ENCODE measurements around the gene BEST1.

GRCh38 chr11:61907871-61908729 is 42.1 kb upstream of the BEST1 start:
- TF ChIP-seq EP300 (IDR thresholded peaks at IDR 0.05) = no peak
- TF ChIP-seq CTCF (IDR thresholded peaks at IDR 0.05) = no peak
- TF ChIP-seq POLR2A (IDR thresholded peaks at IDR 0.05) = no peak
